ENCODE measurements around the gene KRT2. TPM values are rescaled to one million over a fixed set of nuclear protein-coding genes. Genes with fewer than 3 reads are reported as not detected.

Gene KRT2
- total and polyA plus RNA-seq, 2 donors (not counting 3 experiments of a cell fraction or from before 2014, with no cell fraction given) = not detected

DNA sequence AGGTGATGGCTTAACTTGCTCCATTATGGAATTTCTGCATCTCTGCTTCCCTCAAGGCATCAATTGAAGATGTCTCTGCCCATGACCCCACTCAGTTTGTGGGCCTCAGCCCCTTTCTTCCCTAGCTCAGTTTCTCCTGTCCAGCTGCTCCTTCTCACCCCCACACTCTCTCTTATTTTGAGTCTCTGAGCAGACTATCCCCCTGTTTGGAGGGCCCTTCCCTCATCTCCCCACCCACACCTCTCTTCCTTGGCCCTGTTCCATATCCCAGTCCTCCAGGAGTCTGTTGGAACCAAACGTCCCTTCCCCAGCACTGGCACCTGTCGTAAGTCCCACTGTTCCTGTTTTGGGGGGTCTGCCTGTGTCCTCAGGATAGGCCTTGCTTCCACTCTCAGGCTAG lies 36.5 kb upstream of the KRT2 start:
- dilution Hi-C loops (cut with MboI; ENCODE audit: extremely low pct_ligation_motif_present, low sequenced_read_pairs) = no loop called here
- H3K9me1 ChIP-seq (replicated peaks; ENCODE audit: control insufficient read depth, extremely low read depth, insufficient read depth, low read length) = no peaks in the 10 kb centered on the region
- ChIA-PET POLR2A (no interaction called here), CTCF (no interaction called here)
- no peaks in the 10 kb centered on the region for H4K20me1 ChIP-seq (replicated peaks; ENCODE audit: control insufficient read depth, extremely low read depth, insufficient read depth, low read length)
- no peaks in the 10 kb centered on the region for H3K4me1 ChIP-seq (ENCODE audit: control insufficient read depth, extremely low read depth, insufficient read depth, low read length)
- H3K4me3 ChIP-seq (replicated peaks in 1 of 3; ENCODE audit: insufficient read depth in 1 of 3, low read depth in 1 of 3, low read length in 3 of 3) = no peak overlapping the region
- no peak overlapping the region for H3K4me2 ChIP-seq (ENCODE audit: insufficient read depth, low read length)
- H3K9ac ChIP-seq (replicated peaks; ENCODE audit: extremely low read depth, insufficient read depth, low read length) = no peak overlapping the region
- peaks cover 25 to 40% of the 10 kb centered on the region in 2 experiments for H3K27me3 ChIP-seq (ENCODE audit: control insufficient read depth in 2 of 2, insufficient read depth in 2 of 2, low read length in 2 of 2)
- no peaks in the 10 kb centered on the region for H3K9me3 ChIP-seq (replicated peaks; ENCODE audit: control insufficient read depth, insufficient read depth, low read length)
- H3K79me2 ChIP-seq (ENCODE audit: control insufficient read depth, insufficient read depth, low read length) = no peaks in the 10 kb centered on the region
- no peak overlapping the region for H3K27ac ChIP-seq (ENCODE audit: insufficient read depth, low read depth, low read length)
- no peak for TF ChIP-seq GATA2 (IDR thresholded peaks at IDR 0.05; ENCODE audit: insufficient read depth, insufficient read length, low read depth, low read length)
- TF ChIP-seq FOS (IDR thresholded peaks at IDR 0.05; ENCODE audit: borderline replicate concordance, insufficient read depth, low read length) = no peak
- TF ChIP-seq EZH2 (IDR thresholded peaks at IDR 0.05; ENCODE audit: borderline replicate concordance, low read depth, low read length, severe bottlenecking) = no peak
- TF ChIP-seq POLR2AphosphoS5 (IDR thresholded peaks at IDR 0.05; ENCODE audit: insufficient read depth, low read depth, low read length) = no peak
- intact Hi-C loops (cut with micrococcal nuclease) = no loop called here
- BruUV-seq (replicated peaks) = no TSS peak
- no peak overlapping the region for H2AFZ ChIP-seq (ENCODE audit: low read depth, low read length)
- H3K36me3 ChIP-seq (ENCODE audit: control insufficient read depth in 2 of 2, extremely low read depth in 1 of 2, insufficient read depth in 2 of 2, low read length in 2 of 2) = no peaks in the 10 kb centered on the region
- no peak for FAIRE-seq
- DNase-seq (ENCODE audit: low read depth, low spot score) = no peak

DNA sequence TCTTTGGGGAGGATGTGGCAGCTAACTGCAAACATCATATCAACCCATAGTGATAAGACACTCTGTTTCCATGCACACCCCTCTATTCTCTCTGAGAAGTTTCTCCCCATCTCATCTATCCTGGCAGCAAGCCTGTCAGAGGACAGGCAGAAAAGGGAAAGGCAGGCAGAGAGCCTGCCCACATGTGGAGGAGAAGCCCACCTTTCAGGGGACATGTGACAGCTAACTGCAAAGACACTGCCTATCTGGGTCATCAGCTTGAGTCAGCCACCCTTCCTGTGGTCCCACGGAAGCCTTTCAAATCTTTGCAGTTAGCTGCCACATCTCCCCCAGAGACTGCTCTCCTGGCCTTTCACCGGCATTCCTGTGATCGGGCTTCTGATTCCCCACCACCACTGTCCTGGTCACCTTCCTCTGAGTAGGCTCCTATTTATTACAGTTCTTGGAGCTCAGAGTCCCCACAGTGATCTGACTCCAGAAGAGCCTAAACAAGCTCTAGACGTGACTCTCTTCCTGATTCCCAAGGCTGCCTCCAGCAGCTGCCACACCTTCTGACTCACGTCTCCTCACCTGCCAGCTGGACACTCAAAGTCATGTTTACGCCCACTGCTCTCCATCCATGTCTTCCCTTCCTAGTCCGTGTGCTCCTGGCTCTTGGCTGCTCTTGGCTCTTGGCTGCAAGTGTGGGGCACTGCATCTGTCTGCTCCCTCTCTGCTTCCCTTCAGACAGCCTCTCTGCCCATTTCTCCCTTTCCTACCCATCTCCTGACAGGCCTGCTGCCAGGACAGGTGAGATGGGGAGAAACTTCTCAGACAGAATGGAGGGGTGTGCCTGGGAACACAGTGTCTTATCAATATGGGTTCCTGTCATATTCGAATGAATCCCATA lies 35.7 kb upstream of the KRT2 start:
- intact Hi-C loops (cut with micrococcal nuclease) (no loop called here), dilution Hi-C loops (cut with MboI; ENCODE audit: extremely low pct_ligation_motif_present, low sequenced_read_pairs) (no loop called here)
- no peaks in the 10 kb centered on the region for H3K36me3 ChIP-seq (ENCODE audit: control insufficient read depth in 2 of 2, extremely low read depth in 1 of 2, insufficient read depth in 2 of 2, low read length in 2 of 2)
- H4K20me1 ChIP-seq (replicated peaks; ENCODE audit: control insufficient read depth, extremely low read depth, insufficient read depth, low read length) = no peaks in the 10 kb centered on the region
- H3K9me1 ChIP-seq (replicated peaks; ENCODE audit: control insufficient read depth, extremely low read depth, insufficient read depth, low read length) = no peaks in the 10 kb centered on the region
- H3K4me3 ChIP-seq (replicated peaks in 1 of 3; ENCODE audit: insufficient read depth in 1 of 3, low read depth in 1 of 3, low read length in 3 of 3) = no peak overlapping the region
- H3K27ac ChIP-seq (ENCODE audit: insufficient read depth, low read depth, low read length) = no peak overlapping the region
- no peaks in the 10 kb centered on the region for H3K4me1 ChIP-seq (ENCODE audit: control insufficient read depth, extremely low read depth, insufficient read depth, low read length)
- H3K9me3 ChIP-seq (replicated peaks; ENCODE audit: control insufficient read depth, insufficient read depth, low read length) = no peaks in the 10 kb centered on the region
- ChIA-PET CTCF (interaction anchor here (1.4 kb wide), 2 partner anchors 13 to 16 kb away, joined by 3 read pairs; no protein-coding TSS in a partner anchor), POLR2A (no interaction called here)
- H3K27me3 ChIP-seq (ENCODE audit: control insufficient read depth in 2 of 2, insufficient read depth in 2 of 2, low read length in 2 of 2) = peaks cover 25 to 34% of the 10 kb centered on the region in 2 experiments
- FAIRE-seq (no peak), DNase-seq (ENCODE audit: low read depth, low spot score) (no peak)
- no peak overlapping the region for H2AFZ ChIP-seq (ENCODE audit: low read depth, low read length)
- no TSS peak for BruUV-seq (replicated peaks)
- no peak overlapping the region for H3K4me2 ChIP-seq (ENCODE audit: insufficient read depth, low read length)
- no peaks in the 10 kb centered on the region for H3K79me2 ChIP-seq (ENCODE audit: control insufficient read depth, insufficient read depth, low read length)
- no peak overlapping the region for H3K9ac ChIP-seq (replicated peaks; ENCODE audit: extremely low read depth, insufficient read depth, low read length)
- TF ChIP-seq EZH2 (IDR thresholded peaks at IDR 0.05; ENCODE audit: borderline replicate concordance, low read depth, low read length, severe bottlenecking) = no peak
- TF ChIP-seq MAX (IDR thresholded peaks at IDR 0.05; ENCODE audit: insufficient read depth, insufficient read length) = no peak
- no peak for TF ChIP-seq MYC (IDR thresholded peaks at IDR 0.05; ENCODE audit: low read depth, low read length)
- no peak for TF ChIP-seq FOS (IDR thresholded peaks at IDR 0.05; ENCODE audit: borderline replicate concordance, insufficient read depth, low read length)
- TF ChIP-seq POLR2AphosphoS5 (IDR thresholded peaks at IDR 0.05; ENCODE audit: insufficient read depth, low read depth, low read length) = no peak
- TF ChIP-seq POLR2A (IDR thresholded peaks at IDR 0.05; ENCODE audit: low read depth, low read length) = no peak

All from endothelial cell of umbilical vein (primary cell).